OCI-M1 (cell line): ENCODE results near the gene CAMK2N2.

Experiments used
- DNase-seq: peaks from one replicate; lab custom pipeline; 2025; lab: John Stamatoyannopoulos, UW

The CAMK2N2 gene

DNA sequence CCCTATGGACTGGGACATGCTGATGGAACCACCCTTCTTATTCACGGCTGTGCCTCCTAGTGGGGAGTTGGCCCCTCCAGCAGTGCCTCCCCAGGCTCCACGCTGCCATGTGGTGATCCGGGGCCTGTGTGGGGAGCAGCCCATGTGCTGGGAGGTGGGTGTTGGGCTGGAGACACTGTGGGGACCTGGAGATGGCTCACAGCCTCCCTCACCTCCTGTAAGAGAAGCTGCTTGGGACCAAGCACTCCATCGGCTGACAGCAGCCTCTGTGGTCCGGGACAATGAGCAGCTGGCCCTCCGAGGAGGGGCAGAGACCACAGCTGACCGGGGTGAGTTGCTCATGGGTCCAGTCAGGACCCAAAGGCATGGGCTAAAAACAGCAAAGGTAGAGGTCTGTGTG lies 21.6 kb downstream of the CAMK2N2 start:
- DNase-seq: no peak

GRCh38 chr3:184239221-184239620 lies 22.1 kb downstream of the CAMK2N2 start:
- no peak for DNase-seq

- DNase-seq: no peak
Measured at GRCh38 chr3:184238246-184238818, 23.0 kb downstream of the CAMK2N2 start.

GRCh38 chr3:184237807-184238206 lies 23.5 kb downstream of the CAMK2N2 start:
- no peak for DNase-seq

GRCh38 chr3:184237211-184237610 lies 24.1 kb downstream of the CAMK2N2 start:
- DNase-seq: no peak

DNA sequence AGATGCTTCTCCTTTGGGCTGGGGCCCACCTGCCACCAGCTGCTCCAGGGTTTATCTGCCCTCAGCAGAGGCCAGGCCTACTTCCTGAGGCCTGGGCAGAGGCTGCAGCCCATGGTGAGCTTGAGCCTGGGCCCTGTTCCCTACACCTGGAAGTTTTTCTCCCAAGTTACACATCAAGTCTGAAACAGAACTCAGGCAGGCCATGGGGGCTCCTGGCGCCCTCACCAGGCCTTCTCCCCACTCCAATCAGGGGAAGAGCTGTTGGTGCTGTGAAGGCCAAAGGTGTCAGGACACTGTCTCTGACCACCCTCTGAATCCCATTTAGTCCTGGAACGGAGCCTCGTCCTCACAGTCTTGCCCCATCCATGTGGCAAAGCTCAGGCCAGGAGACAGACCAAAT lies 24.7 kb downstream of the CAMK2N2 start:
- no peak for DNase-seq

DNA sequence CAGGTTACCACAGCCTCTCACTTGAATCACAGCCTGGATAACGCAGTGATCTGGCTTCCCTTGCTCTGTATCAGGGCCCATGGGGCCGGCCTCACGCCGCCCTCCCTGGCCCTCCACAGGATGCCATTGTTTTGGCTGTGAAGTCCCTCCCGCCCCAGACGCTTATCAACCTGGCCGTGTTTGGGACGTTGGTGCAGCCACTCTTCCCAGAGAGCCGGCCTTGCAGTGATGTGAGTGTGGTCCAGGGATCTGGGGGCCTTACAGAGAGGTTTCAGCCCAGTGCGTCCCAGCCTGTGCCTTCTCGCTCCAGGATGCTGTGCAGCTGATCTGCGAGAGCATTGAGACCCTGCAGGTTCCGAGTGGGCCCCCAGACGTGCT lies 25.3 kb downstream of the CAMK2N2 start:
- DNase-seq: no peak

- no peak for DNase-seq
Measured at GRCh38 chr3:184235381-184236032, 25.8 kb downstream of the CAMK2N2 start.

DNA sequence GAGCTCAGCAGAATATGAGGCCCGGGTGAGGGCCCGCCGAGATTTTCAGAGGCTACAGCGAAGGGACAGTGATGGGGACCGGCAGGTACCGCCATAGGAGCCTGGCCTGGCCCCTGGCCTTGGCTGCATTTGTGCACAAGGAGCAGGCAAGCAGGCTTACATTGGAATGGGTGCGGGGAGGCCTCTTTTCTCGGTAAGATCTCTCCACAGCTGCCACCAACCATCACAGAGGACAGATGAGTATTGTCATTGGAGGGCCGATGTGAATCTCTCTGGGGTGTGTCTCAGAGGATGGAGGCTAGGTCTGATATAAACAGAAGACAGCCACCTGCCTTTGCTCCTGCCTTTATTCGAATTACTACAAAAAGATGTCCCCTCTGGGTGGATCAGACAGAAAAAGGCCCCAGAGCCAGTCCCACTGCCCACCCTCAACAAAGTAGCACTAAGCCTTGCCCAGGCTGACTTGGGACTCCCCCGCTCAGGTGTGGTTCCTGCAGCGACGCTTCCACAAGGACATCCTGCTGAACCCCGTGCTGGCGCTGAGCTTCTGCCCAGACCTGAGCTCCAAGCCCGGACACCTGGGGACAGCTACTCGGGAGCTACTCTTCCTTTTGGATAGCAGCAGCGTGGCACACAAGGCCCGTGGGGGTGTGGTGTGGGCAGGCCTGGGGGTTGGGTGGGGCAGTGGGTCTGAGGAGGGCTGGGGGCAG lies 26.5 kb downstream of the CAMK2N2 start:
- no peak for DNase-seq

- peak; percentile 63 for DNase-seq
Measured at GRCh38 chr3:184234224-184234623, 27.1 kb downstream of the CAMK2N2 start.

- DNase-seq: no peak
Measured at GRCh38 chr3:184233127-184233843, 28.1 kb downstream of the CAMK2N2 start.

DNA sequence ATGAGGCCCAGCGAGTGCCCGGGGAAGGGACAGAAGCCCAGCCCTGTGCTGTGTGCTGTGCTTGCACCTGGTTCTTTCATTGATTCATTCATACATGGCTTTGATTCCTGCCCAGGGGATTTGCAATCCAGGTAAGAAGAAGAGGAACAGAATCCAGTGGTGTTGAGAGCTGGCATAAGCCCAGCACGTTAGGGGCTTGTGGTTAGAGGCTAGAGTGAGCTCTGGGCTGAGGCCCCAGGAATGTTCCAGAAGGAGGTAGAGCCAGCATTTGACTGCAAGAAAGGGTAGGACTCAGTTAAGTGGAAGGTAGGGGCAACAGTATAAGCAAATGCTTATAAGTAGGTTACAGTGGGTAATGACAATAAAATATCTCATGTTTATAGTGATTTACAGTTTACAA lies 29.7 kb downstream of the CAMK2N2 start:
- no peak for DNase-seq

- no peak for DNase-seq
Measured at GRCh38 chr3:184230603-184231528, 30.5 kb downstream of the CAMK2N2 start.

GRCh38 chr3:184230081-184230602 lies 31.2 kb downstream of the CAMK2N2 start:
- DNase-seq: no peak

GRCh38 chr3:184229394-184230080 lies 31.8 kb downstream of the CAMK2N2 start, which contains the start of gene VWA5B2:
VWA5B2 (plus strand) TSS chr3:184229585; CDS start chr3:184230529, 944 bp downstream.
- DNase-seq: peak; percentile 49

- DNase-seq: no peak
Measured at GRCh38 chr3:184228376-184229137, 32.8 kb downstream of the CAMK2N2 start.

GRCh38 chr3:184227481-184227935 lies 33.8 kb downstream of the CAMK2N2 start:
- peak; percentile 32 for DNase-seq

- no peak for DNase-seq
Measured at GRCh38 chr3:184223946-184224345, 37.4 kb downstream of the CAMK2N2 start.

GRCh38 chr3:184222521-184222920 lies 38.8 kb downstream of the CAMK2N2 start:
- no peak for DNase-seq

DNA sequence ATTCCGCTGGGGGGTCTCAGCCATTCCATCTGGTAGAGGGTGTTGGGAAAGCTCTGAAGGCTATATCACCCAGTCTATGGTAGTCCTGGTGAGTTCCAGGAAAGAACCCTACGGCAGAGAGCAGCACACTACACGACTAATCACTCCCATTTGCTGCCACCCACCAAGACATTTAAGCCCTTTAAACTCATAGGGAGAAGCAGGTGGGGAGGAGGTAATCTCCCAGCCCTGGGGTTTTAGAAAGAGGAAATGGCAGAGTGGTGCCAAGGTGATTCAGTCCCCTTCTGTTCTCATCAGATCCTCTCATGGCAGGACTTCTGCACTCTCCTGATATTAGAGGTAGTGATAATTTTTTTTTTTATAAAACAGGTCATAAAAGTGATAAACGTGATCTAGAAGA lies 42.5 kb downstream of the CAMK2N2 start:
- no peak for DNase-seq
